Left ventricle myocardium inferior (tissue), 1 donor: ENCODE results near the gene DCC. TPM values are rescaled to one million over a fixed set of nuclear protein-coding genes. Genes with fewer than 3 reads are reported as not detected.

Experiments
- DNase-seq: peaks from one replicate; pipeline ENCODE4 v3.0.0-alpha.2; 2020
- H3K27ac ChIP-seq: fragments of 200-600 bp; replicated peaks from 2 replicates; pipeline ENCODE4 v1.8.0; 2021
- H3K27me3 ChIP-seq: fragments of 200-600 bp; 2 replicates; pipeline ENCODE4 v1.8.0; 2021; ENCODE audit warnings: low read depth
- H3K36me3 ChIP-seq: fragments of 200-600 bp; 2 replicates; pipeline ENCODE4 v1.8.0; 2021
- H3K4me1 ChIP-seq: fragments of 200-600 bp; 2 replicates; pipeline ENCODE4 v1.8.0; 2021
- H3K4me3 ChIP-seq: fragments of 200-600 bp; 2 replicates; pipeline ENCODE4 v1.8.0; 2021; ENCODE audit warnings: mild to moderate bottlenecking, moderate library complexity
- H3K9me3 ChIP-seq: fragments of 200-600 bp; replicated peaks from 2 replicates; pipeline ENCODE4 v1.8.0; 2021
- CTCF ChIP-seq: fragments of 200-600 bp; IDR thresholded peaks from 2 replicates; pipeline ENCODE4 v1.8.0; 2021; ENCODE audit warnings: antibody characterized with exemption, mild to moderate bottlenecking, borderline replicate concordance
- intact Hi-C: fragments of 100-400 bp; cut with micrococcal nuclease; formaldehyde crosslinking; loops from one replicate; pipeline ENCODE4 v1.11.0; 2022
- long read RNA-seq: library from polyadenylated mRNA; unstranded; transcript quantifications from one replicate; pipeline ENCODE4 v2.0.0, GENCODE V29; 2021
- total RNA-seq: library from RNA; stranded (reverse); fragmentation: NEBNext Ultra II Directional; extraction: Animal tissue kit (Norgen Biotek cat#: 25700); gene quantifications from one replicate; pipeline ENCODE4 v1.2.1, GENCODE V29; 2021
- donor health status: DM: no; HTN: yes; CAD: no; lungs with severe emphysema.

The DCC gene
- not detected for total RNA-seq
- long read RNA-seq: 0 reads

GRCh38 chr18:52339891-52340371, at the start of gene DCC:
Gene DCC (plus strand): TSS chr18:52340197. CDS start chr18:52340788, 591 bp downstream.
- Histone ChIP-seq H3K36me3 (no peaks in the 10 kb centered on the region), H3K27ac (no peak within 1 kb of the TSS), H3K4me3 (peak within 1 kb of the TSS; percentile 42), H3K9me3 (peaks cover 4% of the 10 kb centered on the region), H3K27me3 (peaks cover 89% of the 10 kb centered on the region), H3K4me1 (peaks cover 4% of the 10 kb centered on the region)
- DNase-seq: no peak
- TF ChIP-seq CTCF: peak; percentile 45
- intact Hi-C loops: no loop called here

- Histone ChIP-seq H3K36me3 (no peaks in the 10 kb centered on the region), H3K27ac (no peak overlapping the region), H3K9me3 (peaks cover 16% of the 10 kb centered on the region), H3K4me1 (no peaks in the 10 kb centered on the region), H3K27me3 (no peaks in the 10 kb centered on the region), H3K4me3 (no peak overlapping the region)
- intact Hi-C loops: no loop called here
- no peak for DNase-seq
- no peak for TF ChIP-seq CTCF
Observed at GRCh38 chr18:52310651-52311050, 29.3 kb upstream of the DCC start.

- Histone ChIP-seq H3K27me3 (no peaks in the 10 kb centered on the region), H3K4me1 (no peaks in the 10 kb centered on the region), H3K27ac (no peak overlapping the region), H3K9me3 (peaks cover 21% of the 10 kb centered on the region), H3K36me3 (no peaks in the 10 kb centered on the region), H3K4me3 (no peak overlapping the region)
- intact Hi-C loops: no loop called here
- no peak for DNase-seq
- TF ChIP-seq CTCF: no peak
Observed at GRCh38 chr18:52311331-52311730, 28.7 kb upstream of the DCC start.

- Histone ChIP-seq H3K4me1 (no peaks in the 10 kb centered on the region), H3K27ac (no peak overlapping the region), H3K27me3 (no peaks in the 10 kb centered on the region), H3K9me3 (peaks cover 20% of the 10 kb centered on the region), H3K4me3 (no peak overlapping the region), H3K36me3 (no peaks in the 10 kb centered on the region)
- no peak for DNase-seq
- TF ChIP-seq CTCF: no peak
- intact Hi-C loops: no loop called here
Observed at GRCh38 chr18:52312346-52312745, 27.7 kb upstream of the DCC start.

- Histone ChIP-seq H3K4me3 (no peak overlapping the region), H3K36me3 (no peaks in the 10 kb centered on the region), H3K27ac (no peak overlapping the region), H3K9me3 (peaks cover 20% of the 10 kb centered on the region), H3K27me3 (no peaks in the 10 kb centered on the region), H3K4me1 (no peaks in the 10 kb centered on the region)
- DNase-seq: no peak
- TF ChIP-seq CTCF: no peak
- intact Hi-C loops: no loop called here
Observed at GRCh38 chr18:52313213-52313612, 26.8 kb upstream of the DCC start.

GRCh38 chr18:52319424-52319983, 20.5 kb upstream of the DCC start:
- Histone ChIP-seq H3K27me3 (no peaks in the 10 kb centered on the region), H3K27ac (no peak overlapping the region), H3K9me3 (peaks cover 19% of the 10 kb centered on the region), H3K4me1 (no peaks in the 10 kb centered on the region), H3K4me3 (no peak overlapping the region), H3K36me3 (no peaks in the 10 kb centered on the region)
- intact Hi-C loops: no loop called here
- no peak for TF ChIP-seq CTCF
- no peak for DNase-seq
